ENCODE results near the gene METRNL. TPM values are rescaled to one million over a fixed set of nuclear protein-coding genes. Genes with fewer than 3 reads are reported as not detected.
A peak's percentile ranks its signal among the peaks of the same experiment; 100 is the strongest.

Gene METRNL
- total RNA-seq, 4 donors from 2014 or later: 25.0 to 44.4 (median 35.8) TPM

DNA sequence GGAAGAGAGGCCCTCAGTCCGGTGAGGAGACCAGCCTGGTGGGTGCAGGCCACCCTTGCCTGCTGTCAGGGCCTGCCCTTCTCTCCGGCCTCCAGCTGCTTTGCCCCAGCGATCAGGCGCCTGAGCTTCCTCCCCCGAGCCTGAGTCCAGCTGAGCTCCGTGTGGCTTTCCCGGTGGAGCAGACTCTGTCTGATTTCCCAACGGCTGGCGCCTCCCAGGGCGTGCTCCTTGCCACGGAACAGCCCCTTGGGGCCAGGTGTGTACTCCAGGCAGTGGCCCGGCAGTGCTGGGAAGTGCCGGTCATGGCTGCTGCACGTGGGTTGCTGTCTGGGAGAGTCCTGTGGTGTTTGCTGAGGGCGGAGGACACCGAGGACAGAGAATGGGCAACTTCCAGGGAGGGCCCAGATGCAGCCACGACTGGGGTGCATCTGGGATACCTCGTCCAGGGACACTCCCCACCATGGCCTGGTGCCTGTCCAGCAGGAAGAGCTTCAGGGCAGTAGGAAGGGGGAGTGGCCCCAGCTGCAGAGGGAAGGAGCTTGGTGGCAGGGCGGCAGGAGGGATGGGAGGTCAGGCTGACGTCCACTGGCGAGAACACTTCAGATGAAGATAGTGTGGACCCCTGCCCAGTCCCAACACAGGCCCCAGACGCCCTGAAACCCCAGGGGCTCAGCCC lies 22.5 kb downstream of the METRNL start:
- Histone ChIP-seq H3K27me3 (peaks cover 0 to 11% of the 10 kb centered on the region in 2 donors), H3K4me3 (no peak overlapping the region), H3K9me3 (no peaks in the 10 kb centered on the region), H3K36me3 (no peaks in the 10 kb centered on the region), H3K27ac (peak overlapping the region; percentile 27 to 54), H3K4me1 (peaks cover 0 to 34% of the 10 kb centered on the region in 2 donors)
- DNase-seq: no peak
- no peak for TF ChIP-seq POLR2A (IDR thresholded peaks at IDR 0.05)
- TF ChIP-seq, protein P1, sequence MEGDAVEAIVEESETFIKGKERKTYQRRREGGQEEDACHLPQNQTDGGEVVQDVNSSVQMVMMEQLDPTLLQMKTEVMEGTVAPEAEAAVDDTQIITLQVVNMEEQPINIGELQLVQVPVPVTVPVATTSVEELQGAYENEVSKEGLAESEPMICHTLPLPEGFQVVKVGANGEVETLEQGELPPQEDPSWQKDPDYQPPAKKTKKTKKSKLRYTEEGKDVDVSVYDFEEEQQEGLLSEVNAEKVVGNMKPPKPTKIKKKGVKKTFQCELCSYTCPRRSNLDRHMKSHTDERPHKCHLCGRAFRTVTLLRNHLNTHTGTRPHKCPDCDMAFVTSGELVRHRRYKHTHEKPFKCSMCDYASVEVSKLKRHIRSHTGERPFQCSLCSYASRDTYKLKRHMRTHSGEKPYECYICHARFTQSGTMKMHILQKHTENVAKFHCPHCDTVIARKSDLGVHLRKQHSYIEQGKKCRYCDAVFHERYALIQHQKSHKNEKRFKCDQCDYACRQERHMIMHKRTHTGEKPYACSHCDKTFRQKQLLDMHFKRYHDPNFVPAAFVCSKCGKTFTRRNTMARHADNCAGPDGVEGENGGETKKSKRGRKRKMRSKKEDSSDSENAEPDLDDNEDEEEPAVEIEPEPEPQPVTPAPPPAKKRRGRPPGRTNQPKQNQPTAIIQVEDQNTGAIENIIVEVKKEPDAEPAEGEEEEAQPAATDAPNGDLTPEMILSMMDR (IDR thresholded peaks at IDR 0.05): no peak
- intact Hi-C loops (cut with DNase I; ENCODE audit: low total_unique reads): no loop called here

DNA sequence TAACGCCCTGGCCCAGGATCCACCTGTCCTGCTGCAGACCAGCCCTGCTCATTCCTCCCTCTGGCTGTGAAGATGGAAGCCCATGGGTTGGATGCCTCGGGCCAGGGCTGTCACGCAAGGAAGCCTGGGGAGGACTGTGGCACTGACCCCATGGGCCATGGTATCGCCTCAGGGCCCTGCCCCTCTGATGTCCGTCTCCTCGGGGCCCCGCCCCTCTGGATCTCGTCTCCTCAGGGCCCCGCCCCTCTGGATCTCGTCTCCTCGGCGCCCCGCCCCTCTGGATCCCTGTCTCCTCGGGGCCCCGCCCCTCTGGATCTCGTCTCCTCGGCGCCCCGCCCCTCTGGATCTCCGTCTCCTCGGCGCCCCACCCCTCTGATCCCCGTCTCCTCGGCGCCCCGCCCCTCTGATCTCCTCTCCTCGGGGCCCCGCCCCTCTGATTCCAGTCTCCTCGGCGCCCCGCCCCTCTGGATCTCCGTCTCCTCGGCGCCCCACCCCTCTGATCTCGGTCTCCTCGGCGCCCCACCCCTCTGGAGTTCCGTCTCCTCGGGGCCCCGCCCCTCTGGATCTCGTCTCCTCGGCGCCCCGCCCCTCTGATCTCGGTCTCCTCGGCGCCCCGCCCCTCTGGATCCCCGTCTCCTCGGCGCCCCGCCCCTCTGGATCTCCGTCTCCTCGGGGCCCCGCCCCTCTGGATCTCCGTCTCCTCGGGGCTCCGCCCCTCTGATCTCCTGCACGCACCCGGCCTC lies 24.0 kb downstream of the METRNL start:
- peak overlapping the region in 1 of 2 donors; percentile 46 for H3K27ac ChIP-seq
- H3K36me3 ChIP-seq: no peaks in the 10 kb centered on the region
- intact Hi-C loops (cut with DNase I; ENCODE audit: low total_unique reads): no loop called here
- no peaks in the 10 kb centered on the region for H3K9me3 ChIP-seq
- H3K4me3 ChIP-seq: peak overlapping the region in 1 of 2 donors; percentile 6
- H3K27me3 ChIP-seq: peaks cover 0 to 11% of the 10 kb centered on the region in 2 donors
- peak in 1 of 2 donors; percentile 85 for DNase-seq
- TF ChIP-seq POLR2A (IDR thresholded peaks at IDR 0.05): no peak
- TF ChIP-seq, protein P1 (IDR thresholded peaks at IDR 0.05): no peak
- H3K4me1 ChIP-seq: peaks cover 0 to 31% of the 10 kb centered on the region in 2 donors

DNA sequence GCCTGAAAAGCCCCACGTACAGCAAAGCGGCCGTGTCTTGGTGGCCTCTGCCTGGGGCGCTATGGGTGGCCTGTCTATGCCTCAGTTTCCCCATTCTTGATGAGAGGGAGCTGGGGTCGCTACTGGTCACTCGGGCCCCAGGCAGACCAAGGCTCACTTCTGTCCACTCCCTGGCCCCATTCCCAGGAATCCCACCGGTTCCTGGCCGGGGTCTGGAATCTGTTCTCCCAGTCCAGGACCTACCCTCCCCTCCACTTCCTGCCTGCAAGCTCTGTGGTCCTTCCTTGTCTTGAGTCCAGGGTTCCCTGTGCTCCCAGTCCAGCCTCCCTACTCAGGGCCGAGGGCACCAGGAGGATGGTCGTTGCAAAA lies 24.5 kb downstream of the METRNL start:
- H3K36me3 ChIP-seq: no peaks in the 10 kb centered on the region
- intact Hi-C loops (cut with DNase I; ENCODE audit: low total_unique reads): no loop called here
- H3K9me3 ChIP-seq: no peaks in the 10 kb centered on the region
- TF ChIP-seq, protein P1 (IDR thresholded peaks at IDR 0.05): no peak
- TF ChIP-seq POLR2A (IDR thresholded peaks at IDR 0.05): no peak
- H3K27me3 ChIP-seq: peaks cover 0 to 11% of the 10 kb centered on the region in 2 donors
- H3K27ac ChIP-seq: peak overlapping the region in 1 of 2 donors; percentile 46
- peaks cover 0 to 25% of the 10 kb centered on the region in 2 donors for H3K4me1 ChIP-seq
- DNase-seq: no peak
- H3K4me3 ChIP-seq: peak overlapping the region in 1 of 2 donors; percentile 6

DNA sequence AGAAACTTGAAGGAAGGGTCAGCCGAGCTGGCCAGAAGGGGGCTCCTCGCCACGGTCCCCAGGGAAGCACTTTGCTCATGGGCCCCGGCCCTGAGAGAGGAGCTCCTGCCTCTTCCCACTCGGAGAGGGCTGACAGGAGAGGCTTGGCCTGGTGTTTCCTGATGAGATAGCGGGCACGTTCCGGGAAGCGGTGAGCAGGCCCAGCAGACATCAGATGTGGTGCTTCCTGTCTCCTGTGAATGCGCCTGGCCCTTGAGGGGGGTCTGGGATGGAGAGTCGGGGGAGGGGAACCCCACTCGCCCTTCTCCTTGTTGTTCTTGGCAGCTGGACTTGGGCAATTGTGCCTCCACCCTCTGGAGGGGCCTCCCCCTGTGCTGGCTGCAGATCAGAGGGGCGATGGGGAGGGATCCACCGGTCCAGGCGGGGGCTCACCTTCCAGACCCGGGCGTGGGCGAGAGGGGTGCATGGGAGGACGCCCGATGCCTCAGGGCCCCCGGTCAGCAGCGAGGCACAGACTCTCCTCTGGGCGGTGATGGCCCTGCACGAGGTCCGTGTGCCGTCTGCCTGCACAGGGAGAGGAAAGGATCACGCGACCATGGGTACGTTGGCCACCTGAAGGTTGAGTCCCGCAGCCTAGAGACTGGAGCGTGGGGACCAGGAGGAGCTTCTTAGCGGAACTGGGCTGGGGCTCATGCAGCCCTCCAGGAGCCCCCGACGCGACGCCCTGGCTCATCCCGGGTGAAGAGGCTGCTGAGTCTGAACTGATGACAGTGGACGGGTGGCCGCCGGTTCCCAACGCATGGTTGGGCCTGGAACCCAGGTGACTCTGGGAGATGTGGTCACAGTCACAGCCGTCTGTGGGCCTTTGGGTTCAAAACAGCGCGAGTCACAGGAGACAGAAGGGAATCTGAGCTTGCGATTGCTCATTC lies 25.4 kb downstream of the METRNL start:
- H3K4me1 ChIP-seq: peaks cover 0 to 21% of the 10 kb centered on the region in 2 donors
- intact Hi-C loops (cut with DNase I; ENCODE audit: low total_unique reads): no loop called here
- H3K9me3 ChIP-seq: no peaks in the 10 kb centered on the region

More for the DNA sequence above, 25.4 kb downstream of the METRNL start:
- no peak overlapping the region for H3K4me3 ChIP-seq
- peaks cover 0 to 6% of the 10 kb centered on the region in 2 donors for H3K27me3 ChIP-seq
- no peaks in the 10 kb centered on the region for H3K36me3 ChIP-seq
- DNase-seq: no peak
- peak overlapping the region in 1 of 2 donors; percentile 46 for H3K27ac ChIP-seq
- no peak for TF ChIP-seq POLR2A (IDR thresholded peaks at IDR 0.05)
- TF ChIP-seq, protein P1 (IDR thresholded peaks at IDR 0.05): no peak

Data from uterus (tissue), 4 donors.